GM23248 (cell line): ENCODE data around the gene PICALM. TPM values are rescaled to one million over a fixed set of nuclear protein-coding genes. Genes with fewer than 3 reads are reported as not detected.

Experiments
- DNase-seq: peaks from one replicate; pipeline ENCODE4 v3.0.0-alpha.2; 2015
- H2AFZ ChIP-seq: fragments of 200-600 bp; sonication (generic); 2 replicates; pipeline ENCODE4 v1.6.1; 2016; ENCODE audit warnings: antibody characterized with exemption
- H3F3A ChIP-seq: fragments of 200-600 bp; sonication (generic); 2 replicates; pipeline ENCODE4 v1.6.1; 2016; ENCODE audit warnings: mild to moderate bottlenecking, antibody characterized with exemption, mixed run types; ENCODE audit not compliant: insufficient read depth
- H3K27ac ChIP-seq: fragments of 200-600 bp; sonication (generic); 2 replicates; pipeline ENCODE4 v1.5.1; 2016; ENCODE audit warnings: mild to moderate bottlenecking
- H3K27me3 ChIP-seq: fragments of 200-600 bp; sonication (generic); replicated peaks from 2 replicates; pipeline ENCODE4 v1.6.1; 2016; ENCODE audit warnings: mild to moderate bottlenecking; ENCODE audit not compliant: insufficient read depth
- H3K36me3 ChIP-seq: fragments of 200-600 bp; sonication (generic); 2 replicates; pipeline ENCODE4 v1.6.1; 2016; ENCODE audit warnings: low read depth, mild to moderate bottlenecking
- H3K4me1 ChIP-seq: fragments of 200-600 bp; sonication (generic); 2 replicates; pipeline ENCODE4 v1.6.1; 2016; ENCODE audit warnings: mild to moderate bottlenecking; ENCODE audit not compliant: insufficient read depth
- H3K4me2 ChIP-seq: fragments of 200-600 bp; sonication (generic); one replicate; pipeline ENCODE4 v1.6.1; 2016; ENCODE audit warnings: mild to moderate bottlenecking; ENCODE audit not compliant: unreplicated experiment
- H3K4me3 ChIP-seq: fragments of 200-600 bp; sonication (generic); 2 replicates; pipeline ENCODE4 v1.5.1; 2016; ENCODE audit warnings: mild to moderate bottlenecking
- H3K79me2 ChIP-seq: fragments of 200-600 bp; sonication (generic); 2 replicates; pipeline ENCODE4 v1.6.1; 2016; ENCODE audit warnings: mild to moderate bottlenecking; ENCODE audit not compliant: insufficient read depth
- H3K9ac ChIP-seq: fragments of 200-600 bp; sonication (generic); 2 replicates; pipeline ENCODE4 v1.6.1; 2016; ENCODE audit warnings: mild to moderate bottlenecking
- H3K9me2 ChIP-seq: fragments of 200-600 bp; sonication (generic); 2 replicates; pipeline ENCODE4 v1.6.1; 2016; ENCODE audit warnings: mixed run types, mild to moderate bottlenecking, moderate library complexity; ENCODE audit not compliant: insufficient read depth
- H3K9me3 ChIP-seq: fragments of 200-600 bp; sonication (generic); one replicate; pipeline ENCODE4 v1.6.1; 2017; ENCODE audit warnings: low read depth
- H4K20me1 ChIP-seq: fragments of 200-600 bp; sonication (generic); 2 replicates; pipeline ENCODE4 v1.6.0; 2016; ENCODE audit not compliant: insufficient read depth
- EZH2 ChIP-seq: fragments of 200-600 bp; sonication (generic); IDR thresholded peaks from 2 replicates; pipeline ENCODE4 v1.6.1; 2018; ENCODE audit warnings: antibody characterized with exemption, mild to moderate bottlenecking; ENCODE audit not compliant: insufficient read depth, poor library complexity, severe bottlenecking
- EZH2phosphoT487 ChIP-seq: fragments of 200-600 bp; sonication (generic); IDR thresholded peaks from 2 replicates; pipeline ENCODE4 v1.6.1; 2018; ENCODE audit warnings: antibody characterized with exemption, moderate library complexity, mild to moderate bottlenecking, low read depth; ENCODE audit not compliant: insufficient read depth
- WGBS, 2 experiments: methylation state at CpG; one replicate each; pipeline ENCODE4 v1.1.6; 2015 to 2017; ENCODE audit warnings: low lambda C conversion rate in 2 of 2, low coverage in 1 of 2; ENCODE audit errors: missing lambda C conversion rate in 2 of 2; 5-methylcytosine and 5-hydroxymethylcytosine counted together
- in situ Hi-C: fragments of 300-500 bp; cut with MboI; formaldehyde crosslinking; loops from 2 replicates; pipeline ENCODE4 v1.15.0; 2020
- polyA plus RNA-seq: library from polyadenylated mRNA; unstranded; fragments of >200 nt; fragmentation: Nextera tagmentation; extraction: Ambion mirVana; gene quantifications from 2 replicates; pipeline ENCODE4 v1.2.1, GENCODE V29; 2016
- total RNA-seq: library from RNA; depleted of rRNA; stranded (reverse); fragments of >200 nt; shearing (Covaris generic); gene quantifications from 2 replicates; pipeline ENCODE4 v1.2.3, GENCODE V29; 2014

Gene PICALM
- total and polyA plus RNA-seq, 2 experiments from 2014 or later = 73.2 to 310 TPM

DNA sequence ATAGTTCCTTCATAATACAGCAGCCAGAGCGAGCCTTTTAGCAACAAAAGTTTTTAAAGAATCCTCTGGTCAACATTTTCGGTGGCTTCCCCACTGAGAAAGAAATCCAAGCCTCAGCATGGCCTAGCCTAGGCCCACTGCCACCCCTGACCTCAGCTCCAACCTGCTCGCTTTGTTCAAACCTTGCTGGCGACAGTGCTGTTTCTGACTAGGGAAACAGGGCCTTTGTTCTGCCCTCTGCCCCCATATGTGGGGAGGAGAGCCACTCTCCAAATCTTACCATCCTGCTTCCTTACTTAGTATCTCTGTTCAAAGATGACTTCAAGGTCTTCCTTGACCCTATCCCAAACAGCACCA lies 117.9 kb downstream of the PICALM start:
- no peaks in the 10 kb centered on the region for H3K9me3 ChIP-seq
- no peak overlapping the region for H3K27ac ChIP-seq
- H3K9ac ChIP-seq = no peak overlapping the region
- TF ChIP-seq EZH2phosphoT487 (no peak), EZH2 (no peak)
- H3K9me2 ChIP-seq = no peaks in the 10 kb centered on the region
- H2AFZ ChIP-seq = no peak overlapping the region
- no peak overlapping the region for H3K4me3 ChIP-seq
- no peak for DNase-seq
- in situ Hi-C loops = loop anchor here (25.0 kb wide), 1 partner anchor 264 kb away; the partner anchor contains the start of gene CCDC89
- peaks cover 10% of the 10 kb centered on the region for H3K36me3 ChIP-seq
- peaks cover 92% of the 10 kb centered on the region for H3F3A ChIP-seq
- 97% methylated on average over 4 of the region's 4 CpGs for WGBS, 2 experiments
- peaks cover 9% of the 10 kb centered on the region; the same call in 1 of the 2 replicates for H3K79me2 ChIP-seq
- no peaks in the 10 kb centered on the region for H4K20me1 ChIP-seq
- H3K4me1 ChIP-seq = peaks cover 62% of the 10 kb centered on the region
- no peaks in the 10 kb centered on the region for H3K27me3 ChIP-seq
- no peak overlapping the region for H3K4me2 ChIP-seq

DNA sequence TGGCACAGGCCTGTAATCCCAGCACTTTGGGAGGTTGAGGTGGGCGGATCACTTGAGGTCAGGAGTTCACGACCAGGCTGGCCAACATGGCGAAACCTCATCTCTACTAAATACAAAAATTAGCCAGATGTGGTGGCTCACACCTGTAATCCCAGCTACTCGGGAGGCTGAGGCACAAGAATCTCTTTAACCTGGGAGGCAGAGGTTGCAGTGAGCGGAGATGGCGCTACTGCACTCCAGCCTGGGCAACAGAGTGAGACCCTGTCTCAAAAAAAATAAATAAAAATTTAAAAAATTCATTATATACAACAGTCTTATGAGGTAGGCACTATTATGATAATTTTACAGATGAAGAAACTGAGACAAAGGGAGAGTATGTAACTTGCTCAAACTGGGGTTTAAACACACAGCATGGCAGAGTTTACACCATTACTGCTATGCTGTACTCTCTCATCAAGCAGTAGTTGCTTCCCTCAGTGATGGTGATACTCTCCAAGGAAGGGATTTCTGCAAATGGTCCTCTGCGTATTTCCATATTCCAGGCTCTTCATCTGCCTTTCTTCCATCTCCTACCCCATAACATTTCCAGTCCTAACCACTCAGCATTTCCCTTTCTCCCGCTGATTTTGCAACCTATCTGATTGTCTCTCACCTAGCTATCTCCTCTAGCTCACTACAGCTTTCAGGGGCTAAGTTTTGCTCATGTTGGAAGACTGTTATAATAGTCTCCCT lies 118.4 kb downstream of the PICALM start:
- Histone ChIP-seq H3K4me2 (no peak overlapping the region), H3K9ac (no peak overlapping the region), H3K79me2 (peaks cover 7% of the 10 kb centered on the region; the same call in 1 of the 2 replicates), H3K4me3 (no peak overlapping the region), H4K20me1 (no peaks in the 10 kb centered on the region), H3K9me2 (no peaks in the 10 kb centered on the region), H3K27ac (no peak overlapping the region), H3F3A (peaks cover 90% of the 10 kb centered on the region), H3K4me1 (peaks cover 62% of the 10 kb centered on the region), H3K9me3 (no peaks in the 10 kb centered on the region), H3K36me3 (peaks cover 7% of the 10 kb centered on the region; the same call in 1 of the 2 replicates), H2AFZ (no peak overlapping the region), H3K27me3 (no peaks in the 10 kb centered on the region)
- TF ChIP-seq EZH2 (no peak), EZH2phosphoT487 (no peak)
- in situ Hi-C loops = loop anchor here (25.0 kb wide), 1 partner anchor 263 kb away; the partner anchor contains the start of gene CCDC89
- no peak for DNase-seq
- 96 to 97% methylated on average over 8 of the region's 8 CpGs for WGBS, 2 experiments

DNA sequence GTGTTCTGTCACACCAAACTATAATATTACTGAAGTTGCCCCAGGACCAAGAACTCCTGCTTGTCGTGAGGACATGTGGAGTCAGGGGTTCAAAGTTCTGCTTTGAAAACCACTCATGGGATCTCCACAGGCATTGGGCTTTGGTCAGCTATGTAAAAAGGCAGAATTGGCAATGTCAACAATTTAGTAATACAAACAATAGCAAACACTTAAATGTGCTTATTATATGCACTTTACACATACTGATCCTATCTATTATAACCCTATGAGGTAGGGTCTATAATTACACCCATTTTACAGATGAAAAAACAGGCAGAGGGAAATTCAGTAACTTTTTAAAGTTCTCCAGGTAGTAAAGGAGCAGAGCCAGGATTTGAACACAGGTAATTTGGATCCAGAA lies 119.1 kb downstream of the PICALM start:
- H3K9me3 ChIP-seq = no peaks in the 10 kb centered on the region
- WGBS, 2 experiments = 72 to 81% methylated on average over 1 of the region's 1 CpG

DNA sequence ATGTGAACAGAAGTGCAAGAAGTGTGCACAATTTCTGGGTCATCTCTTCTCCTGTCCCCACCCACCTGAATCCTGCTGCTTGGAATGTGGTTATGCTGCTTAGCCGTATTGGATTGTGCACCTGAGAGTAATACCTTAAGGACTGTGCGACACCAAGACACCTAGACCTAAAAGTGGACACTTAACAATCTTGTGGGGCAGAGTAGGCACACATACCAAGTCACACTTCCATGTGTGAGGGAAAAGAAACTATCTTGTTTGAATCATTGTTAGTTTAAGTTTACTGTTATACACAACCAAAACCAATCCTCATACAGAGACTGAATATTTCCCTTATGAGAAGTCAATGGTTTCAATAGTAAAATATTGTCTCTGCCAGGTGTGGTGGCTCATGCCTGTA lies 120.0 kb downstream of the PICALM start:
- no peaks in the 10 kb centered on the region for H3K27me3 ChIP-seq
- 89 to 100% methylated on average over 2 of the region's 2 CpGs for WGBS, 2 experiments
- H3K4me1 ChIP-seq = peaks cover 46% of the 10 kb centered on the region
- H3K9me2 ChIP-seq = no peaks in the 10 kb centered on the region
- H3K4me3 ChIP-seq = no peak overlapping the region
- H3K4me2 ChIP-seq = peak overlapping the region; percentile 14
- H3K27ac ChIP-seq = peak overlapping the region; percentile 66
- H3F3A ChIP-seq = peaks cover 74% of the 10 kb centered on the region
- TF ChIP-seq EZH2phosphoT487 = no peak
- no peak for TF ChIP-seq EZH2
- no peaks in the 10 kb centered on the region for H3K9me3 ChIP-seq
- no peak overlapping the region for H3K9ac ChIP-seq
- H4K20me1 ChIP-seq = no peaks in the 10 kb centered on the region
- H3K36me3 ChIP-seq = no peaks in the 10 kb centered on the region
- no peak for DNase-seq
- no peak overlapping the region for H2AFZ ChIP-seq
- H3K79me2 ChIP-seq = no peaks in the 10 kb centered on the region
- in situ Hi-C loops = no loop called here

More for the DNA sequence above, 119.1 kb downstream of the PICALM start:
- H3K4me2 ChIP-seq = no peak overlapping the region
- peaks cover 4% of the 10 kb centered on the region; the same call in 1 of the 2 replicates for H3K36me3 ChIP-seq
- H3K9ac ChIP-seq = no peak overlapping the region
- H4K20me1 ChIP-seq = no peaks in the 10 kb centered on the region
- H3F3A ChIP-seq = peaks cover 83% of the 10 kb centered on the region
- no peak for TF ChIP-seq EZH2
- TF ChIP-seq EZH2phosphoT487 = no peak
- H3K79me2 ChIP-seq = peaks cover 7% of the 10 kb centered on the region; the same call in 1 of the 2 replicates
- H2AFZ ChIP-seq = no peak overlapping the region
- no peaks in the 10 kb centered on the region for H3K9me2 ChIP-seq
- peaks cover 56% of the 10 kb centered on the region for H3K4me1 ChIP-seq
- no peak overlapping the region for H3K27ac ChIP-seq
- no peaks in the 10 kb centered on the region for H3K27me3 ChIP-seq
- DNase-seq = no peak
- no peak overlapping the region for H3K4me3 ChIP-seq
- in situ Hi-C loops = loop anchor here (25.0 kb wide), 1 partner anchor 262 kb away; the partner anchor contains the start of gene CCDC89
